Endodermal cell (in vitro differentiated cells): ENCODE results near the gene WNT8B. TPM values are rescaled to one million over a fixed set of nuclear protein-coding genes. Genes with fewer than 3 reads are reported as not detected.

Source experiments
- DNase-seq: peaks from one replicate; pipeline ENCODE4 v3.0.0-alpha.2; 2017
- H3K27ac ChIP-seq: 2 replicates; pipeline ENCODE4 v1.5.1; 2013; ENCODE audit warnings: mild to moderate bottlenecking, low read depth, low read length, moderate library complexity
- H3K27me3 ChIP-seq: 2 replicates; pipeline ENCODE4 v1.6.1; 2013; ENCODE audit warnings: mild to moderate bottlenecking, low read length, moderate library complexity; ENCODE audit not compliant: insufficient read depth, control insufficient read depth, poor library complexity, severe bottlenecking
- H3K36me3 ChIP-seq: 2 replicates; pipeline ENCODE4 v1.7.0; 2013; ENCODE audit warnings: mild to moderate bottlenecking, low read length, moderate library complexity; ENCODE audit not compliant: control insufficient read depth, insufficient read depth
- H3K4me1 ChIP-seq: one replicate; pipeline ENCODE4 v1.7.0; 2013; ENCODE audit warnings: low read length; ENCODE audit not compliant: control insufficient read depth, insufficient read depth
- H3K4me3 ChIP-seq: 2 replicates; pipeline ENCODE4 v1.5.1; 2013; ENCODE audit warnings: mild to moderate bottlenecking, low read length, moderate library complexity
- H3K9ac ChIP-seq: 2 replicates; pipeline ENCODE4 v1.6.1; 2013; ENCODE audit warnings: mild to moderate bottlenecking, low read length, moderate library complexity; ENCODE audit not compliant: poor library complexity, severe bottlenecking; ENCODE audit errors: extremely low read depth
- H3K9me3 ChIP-seq: 2 replicates; pipeline ENCODE4 v1.6.1; 2013; ENCODE audit warnings: mild to moderate bottlenecking, low read length, moderate library complexity; ENCODE audit not compliant: control insufficient read depth
- H3K27ac Mint-ChIP-seq: 2 replicates; pipeline ENCODE4 v1.8.0; 2020; ENCODE audit warnings: mixed read lengths
- H3K27me3 Mint-ChIP-seq: 2 replicates; pipeline ENCODE4 v1.8.0; 2021; ENCODE audit warnings: mild to moderate bottlenecking, mixed read lengths; ENCODE audit not compliant: insufficient read depth
- H3K36me3 Mint-ChIP-seq: 2 replicates; pipeline ENCODE4 v1.8.0; 2020; ENCODE audit warnings: low read depth, mixed read lengths
- H3K4me1 Mint-ChIP-seq: 2 replicates; pipeline ENCODE4 v1.8.0; 2020; ENCODE audit warnings: mixed read lengths
- H3K4me3 Mint-ChIP-seq: 2 replicates; pipeline ENCODE4 v1.8.0; 2020; ENCODE audit warnings: mild to moderate bottlenecking, moderate library complexity, mixed read lengths
- H3K9me3 Mint-ChIP-seq: 2 replicates; pipeline ENCODE4 v1.8.0; 2020; ENCODE audit warnings: mild to moderate bottlenecking, mixed read lengths
- CTCF ChIP-seq: fragments of 200-600 bp; sonication (generic); conservative IDR thresholded peaks from 2 replicates; pipeline ENCODE4 v1.5.0; 2021; ENCODE audit warnings: antibody characterized with exemption, mild to moderate bottlenecking
- WGBS, 2 experiments: methylation state at CpG; one replicate each; pipeline versions ENCODE4 v1.1.5 to v1.1.7; 2013; ENCODE audit warnings: missing lambda C conversion rate in 2 of 2, mixed read lengths in 1 of 2; ENCODE audit not compliant: insufficient coverage in 1 of 2, insufficient read length in 1 of 2; 5-methylcytosine and 5-hydroxymethylcytosine counted together
- total RNA-seq, 2 donors: library from RNA; stranded (reverse); fragmentation: NEBNext Ultra II Directional in 1 of 2; extraction: Animal tissue kit (Norgen Biotek cat#: 25700) in 1 of 2; gene quantifications; 2 replicates in 1 of 2; 3 replicates in 1 of 2; pipeline ENCODE4 v1.2.1, GENCODE V29; 2021

The WNT8B gene
- total RNA-seq, 2 donors from 2014 or later, result 0.13 TPM; not detected in 1

- H3K4me3 Mint-ChIP-seq, result peak overlapping the region; percentile 93
- no peak overlapping the region for H3K27ac Mint-ChIP-seq
- Histone ChIP-seq H3K4me3 (peak overlapping the region; percentile 95), H3K9ac (no peak overlapping the region), H3K27me3 (no peaks in the 10 kb centered on the region), H3K4me1 (no peaks in the 10 kb centered on the region), H3K9me3 (no peaks in the 10 kb centered on the region), H3K27ac (no peak overlapping the region), H3K36me3 (peaks cover 42% of the 10 kb centered on the region)
- TF ChIP-seq CTCF, result no peak
- H3K9me3 Mint-ChIP-seq, result no peaks in the 10 kb centered on the region
- no peaks in the 10 kb centered on the region for H3K27me3 Mint-ChIP-seq
- H3K4me1 Mint-ChIP-seq, result peaks cover 9% of the 10 kb centered on the region
- H3K36me3 Mint-ChIP-seq, result peaks cover 34% of the 10 kb centered on the region
- no peak for DNase-seq
- 94% methylated on average over 5 to 7 of the region's 7 CpGs for WGBS, 2 experiments
Observed at GRCh38 chr10:100528123-100528886, 65.5 kb downstream of the WNT8B start.

- peaks cover 27% of the 10 kb centered on the region for H3K36me3 Mint-ChIP-seq
- Histone ChIP-seq H3K36me3 (peaks cover 35% of the 10 kb centered on the region), H3K4me3 (peak overlapping the region; percentile 95), H3K9me3 (no peaks in the 10 kb centered on the region), H3K9ac (peak overlapping the region; percentile 68), H3K4me1 (no peaks in the 10 kb centered on the region), H3K27ac (no peak overlapping the region), H3K27me3 (no peaks in the 10 kb centered on the region)
- TF ChIP-seq CTCF, result no peak
- H3K27ac Mint-ChIP-seq, result peak overlapping the region; percentile 96
- 11 to 14% methylated on average over 7 to 18 of the region's 18 CpGs for WGBS, 2 experiments
- peak overlapping the region; percentile 93 for H3K4me3 Mint-ChIP-seq
- no peaks in the 10 kb centered on the region for H3K9me3 Mint-ChIP-seq
- no peaks in the 10 kb centered on the region for H3K27me3 Mint-ChIP-seq
- peaks cover 9% of the 10 kb centered on the region for H3K4me1 Mint-ChIP-seq
- peak; percentile 49 for DNase-seq
Observed at GRCh38 chr10:100528921-100529474, 66.2 kb downstream of the WNT8B start.

GRCh38 chr10:100529475-100530298, 66.9 kb downstream of the WNT8B start, which contains the start of gene NDUFB8:
NDUFB8 (minus strand) TSS chr10:100529871; CDS start chr10:100529851, 20 bp downstream.
- Mint-ChIP-seq H3K27me3 (no peaks in the 10 kb centered on the region), H3K9me3 (no peaks in the 10 kb centered on the region), H3K4me1 (peaks cover 9% of the 10 kb centered on the region), H3K4me3 (peak within 1 kb of the TSS; percentile 93), H3K36me3 (peaks cover 23% of the 10 kb centered on the region), H3K27ac (peak within 1 kb of the TSS; percentile 96)
- 2 to 7% methylated on average over 11 to 43 of the region's 43 CpGs for WGBS, 2 experiments
- peaks cover 28% of the 10 kb centered on the region for H3K36me3 ChIP-seq
- peak within 1 kb of the TSS; percentile 95 for H3K4me3 ChIP-seq
- TF ChIP-seq CTCF, result no peak
- no peaks in the 10 kb centered on the region for H3K9me3 ChIP-seq
- H3K27me3 ChIP-seq, result no peaks in the 10 kb centered on the region
- DNase-seq, result peak; percentile 97
- H3K9ac ChIP-seq, result peak within 1 kb of the TSS; percentile 68
- no peak within 1 kb of the TSS for H3K27ac ChIP-seq
- no peaks in the 10 kb centered on the region for H3K4me1 ChIP-seq
